ENCODE results near the gene EPS8L2.

DNA sequence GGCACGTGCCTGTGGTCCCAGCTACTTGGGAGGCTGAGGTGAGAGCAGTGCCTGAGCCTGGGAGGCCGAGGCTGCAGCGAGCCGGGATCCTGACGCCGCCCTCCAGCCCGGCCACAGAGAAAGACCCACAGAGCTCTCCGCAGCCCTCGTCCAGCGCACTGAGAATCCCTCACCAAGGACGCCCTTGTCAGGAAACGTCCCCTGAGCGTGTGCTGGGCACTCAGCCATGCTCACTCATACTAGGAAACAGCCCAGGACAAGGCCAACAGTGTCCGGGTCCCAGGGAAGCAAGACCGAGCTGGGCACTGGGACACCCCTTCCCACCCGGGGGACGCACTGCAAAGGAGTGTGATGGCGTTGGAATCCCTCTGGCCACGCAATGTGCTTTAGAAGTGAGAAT is 25.6 kb upstream of the EPS8L2 start:
- TF ChIP-seq ZNF274 (IDR thresholded peaks at IDR 0.05; ENCODE audit: low read depth, low read length), result no peak
- TF ChIP-seq SUZ12 (IDR thresholded peaks at IDR 0.05; ENCODE audit: extremely low read depth, insufficient read depth, insufficient read length), result no peak
- no peak for TF ChIP-seq YY1 (IDR thresholded peaks at IDR 0.05; ENCODE audit: insufficient read depth, insufficient read length)

Measured in NT2/D1 (cell line).